HG02610 (cell line): ENCODE measurements around the gene MACROD2.

Experiments used
- ATAC-seq: cut with Tn5 transposase; IDR thresholded peaks from one replicate; pipeline ENCODE4 v1.9.1; 2021; ENCODE audit warnings: mild to moderate bottlenecking, moderate library complexity; ENCODE audit not compliant: unreplicated experiment

Gene MACROD2

GRCh38 chr20:14631011-14631410 is 635.7 kb downstream of the MACROD2 start:
- ATAC-seq = no peak

- no peak for ATAC-seq
These were observed 637.6 kb downstream of the MACROD2 start for GRCh38 chr20:14632906-14633305.

- no peak for ATAC-seq
These were observed 638.2 kb downstream of the MACROD2 start for GRCh38 chr20:14633507-14633906.

GRCh38 chr20:14634665-14635064 is 639.3 kb downstream of the MACROD2 start:
- no peak for ATAC-seq

GRCh38 chr20:14637441-14637840 is 642.1 kb downstream of the MACROD2 start:
- no peak for ATAC-seq

- no peak for ATAC-seq
These were observed 647.8 kb downstream of the MACROD2 start for GRCh38 chr20:14643146-14643545.

GRCh38 chr20:14643556-14643955 is 648.2 kb downstream of the MACROD2 start:
- ATAC-seq = no peak

GRCh38 chr20:14644306-14645097 is 649.2 kb downstream of the MACROD2 start:
- no peak for ATAC-seq

- ATAC-seq = no peak
These were observed 651.7 kb downstream of the MACROD2 start for GRCh38 chr20:14647016-14647415.

GRCh38 chr20:14649662-14650061 is 654.3 kb downstream of the MACROD2 start:
- no peak for ATAC-seq

- ATAC-seq = no peak
These were observed 662.1 kb downstream of the MACROD2 start for GRCh38 chr20:14657266-14658005.

GRCh38 chr20:14664101-14664500 is 668.8 kb downstream of the MACROD2 start:
- ATAC-seq = no peak

- no peak for ATAC-seq
These were observed 671.4 kb downstream of the MACROD2 start for GRCh38 chr20:14666696-14667095.

- no peak for ATAC-seq
These were observed 671.9 kb downstream of the MACROD2 start for GRCh38 chr20:14667226-14667625.

- ATAC-seq = no peak
These were observed 676.8 kb downstream of the MACROD2 start for GRCh38 chr20:14672066-14672465.

- ATAC-seq = no peak
These were observed 677.8 kb downstream of the MACROD2 start for GRCh38 chr20:14673164-14673563.

- no peak for ATAC-seq
These were observed 682.1 kb downstream of the MACROD2 start for GRCh38 chr20:14677455-14677854.

- ATAC-seq = no peak
These were observed 689.9 kb downstream of the MACROD2 start for GRCh38 chr20:14685183-14685582.

- no peak for ATAC-seq
These were observed 692.0 kb downstream of the MACROD2 start for GRCh38 chr20:14687313-14687712.

- ATAC-seq = no peak
These were observed 692.7 kb downstream of the MACROD2 start for GRCh38 chr20:14688005-14688404.

- ATAC-seq = no peak
These were observed 696.7 kb downstream of the MACROD2 start for GRCh38 chr20:14691994-14692393.

GRCh38 chr20:14696478-14696877 is 701.2 kb downstream of the MACROD2 start:
- ATAC-seq = no peak
